Limb (tissue), 2 donors: ENCODE measurements around the gene PIGN.
"Not testable (repeated sequence)": the region's sequence is repeated elsewhere in the genome, so short reads cannot be mapped to it uniquely, and the experiment has no call there.

ENCODE experiments used
- DNase-seq, 2 donors: peaks; one replicate each; pipeline ENCODE4 v3.0.0-alpha.2; 2016; ENCODE audit errors: extremely low spot score in 2 of 2

PIGN gene

GRCh38 chr18:62066102-62066818 lies 120.6 kb downstream of the PIGN start:
- DNase-seq = no peak

GRCh38 chr18:62064361-62064760 lies 122.5 kb downstream of the PIGN start:
- no peak for DNase-seq

GRCh38 chr18:62061821-62062478 lies 124.9 kb downstream of the PIGN start:
- no peak for DNase-seq

GRCh38 chr18:62060820-62061219 lies 126.0 kb downstream of the PIGN start:
- DNase-seq = no peak

DNA sequence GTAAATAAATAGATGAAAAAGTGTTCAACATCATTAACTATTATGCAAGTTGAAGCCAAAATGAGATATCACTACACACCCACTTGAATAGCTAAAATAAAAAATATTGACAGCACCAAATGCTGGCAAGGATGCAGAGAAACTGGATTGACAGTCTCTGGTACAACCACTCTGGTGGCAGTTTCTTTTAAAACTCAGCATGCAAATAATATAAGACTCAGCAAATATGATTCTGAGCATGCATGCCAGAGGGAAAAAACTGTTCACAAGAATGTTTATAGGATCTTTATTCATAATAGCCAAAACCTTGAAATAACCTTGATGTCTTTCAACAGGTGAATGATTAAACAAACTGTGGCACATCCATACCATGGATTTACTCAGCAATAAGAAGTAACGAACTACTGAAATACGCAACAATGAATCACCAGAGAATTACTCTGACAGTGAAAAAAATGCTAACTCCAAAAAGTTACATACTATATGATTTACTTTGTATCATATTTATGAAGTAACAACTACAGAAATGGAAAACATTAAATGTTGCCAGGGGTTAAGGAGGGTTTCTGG lies 131.8 kb downstream of the PIGN start:
- no peak for DNase-seq

- no peak for DNase-seq
Observed at GRCh38 chr18:62048279-62048678, 138.6 kb downstream of the PIGN start.

- no peak for DNase-seq
Observed at GRCh38 chr18:62045316-62045715, 141.5 kb downstream of the PIGN start.

- no peak for DNase-seq
Observed at GRCh38 chr18:62044490-62045000, 142.3 kb downstream of the PIGN start.

DNA sequence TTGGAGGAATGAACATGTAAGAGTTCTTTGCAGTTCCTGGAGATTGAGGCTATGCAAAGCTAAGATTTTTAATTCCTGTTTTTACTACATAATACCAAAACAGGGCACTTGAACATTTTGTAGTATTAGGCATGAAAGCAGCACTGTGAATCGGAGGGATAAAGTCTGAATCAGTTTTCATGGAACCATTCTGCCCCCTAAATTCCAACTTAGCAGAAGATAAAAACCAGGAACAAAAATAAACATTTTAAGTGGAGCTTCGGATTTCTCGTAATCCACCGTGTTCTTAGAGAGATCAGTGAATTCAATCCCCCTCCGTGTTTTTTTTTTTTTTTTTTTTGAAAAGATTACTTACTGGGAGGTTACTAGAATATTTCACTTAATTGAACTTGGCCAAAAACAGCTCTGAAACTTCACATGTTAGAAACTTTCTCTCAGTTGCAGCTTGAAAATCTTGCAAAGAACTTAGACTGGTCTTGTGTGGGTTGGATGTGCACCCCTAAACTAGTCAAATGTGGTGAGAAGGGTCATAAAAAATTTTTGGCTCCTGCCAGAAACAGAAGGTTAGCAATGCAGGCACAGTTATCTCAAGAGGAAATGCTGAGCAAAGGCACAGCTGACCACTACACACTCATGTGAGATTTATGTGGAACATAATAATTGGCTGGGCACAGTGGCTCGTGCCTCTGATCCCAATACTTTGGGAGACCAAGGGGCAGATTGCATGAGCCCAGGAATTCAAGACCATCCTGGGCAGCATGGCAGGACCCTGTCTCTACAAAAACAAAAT lies 148.7 kb downstream of the PIGN start:
- peak in 1 of 2 donors; percentile 16 for DNase-seq

- DNase-seq = no peak
Observed at GRCh38 chr18:62037012-62037742, 149.7 kb downstream of the PIGN start.

- DNase-seq = not testable (repeated sequence)
Observed at GRCh38 chr18:62034286-62034685, 152.6 kb downstream of the PIGN start.

- DNase-seq = no peak
Observed at GRCh38 chr18:62033756-62034155, 153.1 kb downstream of the PIGN start.

GRCh38 chr18:62033207-62033606 lies 153.6 kb downstream of the PIGN start:
- DNase-seq = no peak

DNA sequence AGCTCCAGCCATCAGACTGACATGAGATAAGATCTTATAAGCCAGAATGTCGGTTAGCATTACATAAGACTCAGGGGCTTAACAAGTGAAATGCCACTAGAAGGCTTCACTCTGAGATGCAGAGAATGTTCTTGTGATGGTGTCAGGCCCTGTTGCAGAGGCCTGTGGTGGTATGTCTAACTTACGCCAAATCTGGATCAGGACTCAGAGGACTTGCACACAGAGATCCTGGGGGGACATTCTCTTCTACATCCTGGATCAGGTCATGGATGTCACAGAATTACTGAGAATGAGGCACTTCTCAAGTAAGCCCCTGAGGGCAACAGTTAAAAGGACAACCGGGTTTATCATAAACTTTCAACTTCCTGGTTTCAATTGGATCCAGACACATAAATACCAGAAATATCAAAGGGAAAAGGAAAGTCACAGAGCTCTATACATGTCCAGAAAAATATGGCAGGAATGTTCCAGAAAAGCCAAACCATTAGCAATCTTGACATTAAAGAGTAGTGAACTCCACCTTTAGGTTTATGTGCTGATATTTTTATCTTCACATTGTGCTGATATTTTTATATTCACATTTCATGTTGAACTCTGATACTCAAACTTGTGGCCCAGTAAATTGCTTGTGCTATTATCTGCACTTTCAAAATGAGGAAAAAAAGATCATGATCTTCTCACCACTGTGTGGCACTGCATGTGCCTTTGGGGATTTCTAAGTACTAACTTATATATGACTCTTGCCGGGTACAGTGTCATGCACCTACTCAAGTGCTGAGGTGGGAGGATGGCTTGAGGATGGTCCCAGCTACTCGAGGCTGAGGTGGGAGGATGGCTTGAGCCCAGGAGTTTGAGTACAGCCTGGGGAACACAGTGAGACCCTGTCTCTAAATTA lies 156.5 kb downstream of the PIGN start:
- DNase-seq = no peak

GRCh38 chr18:62028715-62029114 lies 158.1 kb downstream of the PIGN start:
- no peak for DNase-seq

GRCh38 chr18:62027914-62028520 lies 158.8 kb downstream of the PIGN start:
- no peak for DNase-seq

DNA sequence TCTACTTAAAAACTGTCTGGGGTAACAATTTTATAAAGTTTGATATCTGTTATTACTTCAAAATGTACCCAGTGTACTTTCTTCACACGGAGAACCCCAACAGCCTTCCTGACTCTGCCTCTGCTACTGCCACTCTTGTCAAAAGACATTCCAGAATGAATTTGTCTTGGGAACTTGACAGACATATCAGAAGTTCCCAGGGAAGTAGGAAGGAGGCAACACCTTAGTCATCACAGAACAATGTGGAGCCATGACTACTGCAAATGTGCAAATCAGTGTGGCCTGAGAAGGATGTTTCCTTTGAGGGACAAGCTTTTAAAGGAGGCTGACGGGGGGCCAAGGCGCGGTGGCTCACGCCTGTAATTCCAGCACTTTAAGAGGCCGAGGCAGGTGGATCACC lies 160.3 kb downstream of the PIGN start:
- no peak for DNase-seq

DNA sequence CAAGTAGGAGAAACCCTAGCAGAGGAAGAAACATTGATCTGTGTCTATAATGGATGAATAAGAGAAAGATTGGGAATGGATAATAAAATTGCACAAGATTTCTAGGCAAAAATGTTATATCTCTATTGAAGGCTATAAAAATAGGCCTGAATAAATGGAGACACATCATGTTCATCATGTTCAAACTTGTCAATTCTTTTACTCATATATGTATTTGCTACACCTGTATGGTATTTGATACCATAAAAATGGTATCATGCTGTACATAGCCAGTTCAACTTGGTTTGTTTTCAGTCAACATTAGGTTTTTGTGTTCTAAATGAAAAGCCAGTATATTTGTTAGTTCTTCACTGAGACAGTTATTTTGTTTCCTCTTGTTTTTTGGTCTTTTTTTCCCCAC lies 161.9 kb downstream of the PIGN start:
- DNase-seq = no peak

DNA sequence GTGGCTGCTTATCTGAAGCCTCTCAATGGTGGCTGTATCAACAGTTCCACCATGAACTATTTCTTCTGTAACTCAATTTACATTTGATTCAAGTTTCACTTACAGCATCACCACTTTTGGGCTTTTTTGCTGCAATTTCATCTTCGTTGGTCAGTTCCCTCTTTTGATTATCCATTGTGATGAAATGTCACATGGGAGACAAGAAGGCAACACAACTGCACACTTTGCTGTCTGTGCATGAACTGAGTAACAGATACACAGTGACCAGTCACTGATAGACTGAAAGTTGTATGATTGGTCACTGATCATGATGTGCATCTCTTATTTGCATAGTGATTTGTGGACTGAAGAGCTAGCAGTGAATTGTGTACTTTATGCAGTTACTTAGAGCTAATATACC lies 163.3 kb downstream of the PIGN start:
- DNase-seq = no peak

GRCh38 chr18:62018759-62019041 lies 168.2 kb downstream of the PIGN start:
- DNase-seq = no peak
